ENCODE data around the gene TMEM120B.

GRCh38 chr12:121668750-121669520, 43.6 kb upstream of the TMEM120B start:
- TF ChIP-seq YY1 (IDR thresholded peaks at IDR 0.05; ENCODE audit: insufficient read depth, insufficient read length) (no peak), SUZ12 (IDR thresholded peaks at IDR 0.05; ENCODE audit: extremely low read depth, insufficient read depth, insufficient read length) (no peak)

All from NT2/D1 (cell line).